ENCODE data around the gene ATXN7. TPM values are rescaled to one million over a fixed set of nuclear protein-coding genes. Genes with fewer than 3 reads are reported as not detected.

Gene ATXN7
- total RNA-seq, 2 experiments from 2014 or later, result 21.0 to 23.2 TPM

DNA sequence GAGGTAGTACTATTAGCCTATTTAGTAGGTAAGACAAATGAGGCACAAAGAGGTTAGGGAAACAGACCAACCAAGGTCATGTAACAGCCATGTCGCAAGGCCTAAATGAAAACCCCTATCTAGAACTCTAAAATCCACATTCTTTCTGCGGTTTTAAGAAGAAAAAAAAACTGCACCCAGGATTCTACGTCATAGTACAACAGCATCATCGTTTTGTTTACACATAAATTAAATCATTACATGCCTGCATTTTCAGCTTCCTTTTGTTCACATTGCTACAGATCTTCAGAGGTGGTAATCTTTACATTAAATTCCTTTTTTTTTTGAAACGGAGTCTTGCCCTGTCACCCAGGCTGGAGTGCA lies 160.2 kb downstream of the ATXN7 start:
- POLR2A ChIA-PET, result no interaction called here

DNA sequence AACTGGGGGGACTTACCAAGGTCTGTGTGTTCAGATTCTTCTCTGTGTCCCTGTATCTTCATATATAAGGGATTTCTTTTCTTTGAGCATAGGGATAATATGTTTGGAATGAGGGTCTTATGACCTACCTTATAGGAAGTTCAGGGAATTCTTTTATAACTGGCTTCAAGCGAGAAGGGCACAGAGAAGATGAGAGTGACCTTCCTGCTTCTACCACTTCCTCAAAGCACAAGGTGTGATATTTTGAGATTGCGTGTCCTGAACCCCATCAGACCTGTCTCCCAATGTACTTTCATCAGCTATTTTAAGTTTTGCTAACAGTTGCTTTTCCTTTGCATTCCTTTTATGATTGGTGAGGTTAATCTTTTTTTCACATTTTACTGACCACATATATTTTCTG lies 162.7 kb downstream of the ATXN7 start:
- CTCF ChIA-PET, result interaction anchor here (1.7 kb wide), 1 partner anchor 458 kb away, joined by 5 read pairs; no protein-coding TSS in a partner anchor
- POLR2A ChIA-PET, result no interaction called here

More for the DNA sequence above, 160.2 kb downstream of the ATXN7 start:
- CTCF ChIA-PET, result interaction anchor here (1.0 to 1.5 kb wide), 7 partner anchors 11 to 461 kb away, joined by 3 to 6 read pairs (median 3); no protein-coding TSS in a partner anchor

DNA sequence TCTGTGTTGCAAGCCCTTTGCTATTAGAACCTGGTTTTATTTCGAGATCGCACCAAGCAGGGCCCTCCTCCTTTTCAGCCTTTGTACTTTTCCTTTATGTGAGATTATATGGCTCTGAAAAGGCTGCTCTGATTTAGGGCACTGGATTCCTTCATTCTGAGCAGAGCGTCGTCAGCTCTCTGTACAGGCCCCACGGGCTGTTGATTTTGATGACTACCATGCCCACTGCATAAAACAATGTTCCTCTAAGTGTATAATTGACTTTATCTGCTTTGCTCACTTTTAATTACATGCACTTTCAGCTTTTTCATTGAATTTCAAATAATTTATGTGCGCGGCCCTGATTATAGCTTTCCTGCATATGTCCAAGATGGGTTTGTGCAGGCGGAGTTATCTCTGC lies 164.0 kb downstream of the ATXN7 start:
- CTCF ChIA-PET, result interaction anchor here (0.6 kb wide), 1 partner anchor 67 kb away, joined by 4 read pairs; no protein-coding TSS in a partner anchor
- POLR2A ChIA-PET, result no interaction called here

DNA sequence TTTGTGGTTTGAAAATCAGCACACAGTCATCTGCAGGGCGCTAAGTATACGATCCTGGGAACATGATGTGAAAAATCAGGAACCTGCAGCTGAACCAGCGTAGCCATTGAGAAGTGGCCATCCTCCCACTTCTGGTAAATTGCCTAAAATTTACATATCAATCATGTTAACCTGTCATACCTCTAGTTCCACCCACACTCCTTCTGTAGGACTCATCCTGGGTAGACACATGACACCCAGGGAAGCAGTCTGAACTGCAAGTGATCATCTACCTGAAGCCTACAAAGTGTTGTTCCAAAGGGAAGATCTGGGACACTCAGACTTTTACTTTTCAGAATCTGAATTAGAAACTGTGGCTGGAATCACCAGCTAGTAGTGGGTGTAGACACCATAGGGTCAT lies 165.1 kb downstream of the ATXN7 start:
- ChIA-PET CTCF (no interaction called here), POLR2A (no interaction called here)

DNA sequence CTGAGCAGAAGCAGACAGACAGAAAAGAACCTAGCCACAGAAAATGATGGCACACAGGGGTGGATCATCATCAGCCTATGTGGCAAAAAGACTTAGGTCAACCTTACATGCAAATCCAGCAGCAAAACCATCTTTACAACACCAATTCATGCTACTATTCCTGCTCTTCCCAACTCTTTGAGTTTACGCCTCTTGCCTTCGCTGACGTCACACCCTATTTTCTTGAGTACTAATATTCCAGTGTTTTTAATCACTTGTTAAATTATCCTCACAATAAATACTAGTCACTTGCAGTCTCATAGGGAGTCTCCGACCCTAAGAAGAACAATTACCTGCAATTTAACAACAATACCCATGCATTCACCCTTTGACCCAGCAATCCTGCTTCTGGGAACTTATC lies 165.6 kb downstream of the ATXN7 start:
- ChIA-PET CTCF (no interaction called here), POLR2A (no interaction called here)

DNA sequence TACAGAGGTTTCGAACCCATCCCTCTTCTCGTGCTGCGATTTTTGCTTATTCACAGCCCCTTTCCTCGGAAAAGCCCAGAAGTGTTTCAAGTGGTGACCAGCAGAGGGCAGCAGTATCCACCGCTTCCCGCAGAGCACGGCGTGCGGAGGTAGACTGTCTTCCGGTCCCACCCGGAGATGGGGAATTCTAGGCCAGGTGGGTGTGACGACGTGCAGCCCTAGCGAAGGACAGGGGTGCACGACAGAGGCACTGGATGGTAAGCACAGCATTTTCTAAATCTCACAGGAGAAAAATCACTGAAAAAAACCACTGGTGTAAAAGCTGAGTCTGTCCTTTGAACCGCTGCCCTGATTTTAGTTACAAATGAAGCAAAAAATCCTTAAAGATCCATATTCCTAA lies 167.1 kb downstream of the ATXN7 start:
- ChIA-PET POLR2A (no interaction called here), CTCF (interaction anchor here (0.7 to 2.0 kb wide), 8 partner anchors 8 to 454 kb away, joined by 3 to 13 read pairs (median 5); no protein-coding TSS in a partner anchor)

DNA sequence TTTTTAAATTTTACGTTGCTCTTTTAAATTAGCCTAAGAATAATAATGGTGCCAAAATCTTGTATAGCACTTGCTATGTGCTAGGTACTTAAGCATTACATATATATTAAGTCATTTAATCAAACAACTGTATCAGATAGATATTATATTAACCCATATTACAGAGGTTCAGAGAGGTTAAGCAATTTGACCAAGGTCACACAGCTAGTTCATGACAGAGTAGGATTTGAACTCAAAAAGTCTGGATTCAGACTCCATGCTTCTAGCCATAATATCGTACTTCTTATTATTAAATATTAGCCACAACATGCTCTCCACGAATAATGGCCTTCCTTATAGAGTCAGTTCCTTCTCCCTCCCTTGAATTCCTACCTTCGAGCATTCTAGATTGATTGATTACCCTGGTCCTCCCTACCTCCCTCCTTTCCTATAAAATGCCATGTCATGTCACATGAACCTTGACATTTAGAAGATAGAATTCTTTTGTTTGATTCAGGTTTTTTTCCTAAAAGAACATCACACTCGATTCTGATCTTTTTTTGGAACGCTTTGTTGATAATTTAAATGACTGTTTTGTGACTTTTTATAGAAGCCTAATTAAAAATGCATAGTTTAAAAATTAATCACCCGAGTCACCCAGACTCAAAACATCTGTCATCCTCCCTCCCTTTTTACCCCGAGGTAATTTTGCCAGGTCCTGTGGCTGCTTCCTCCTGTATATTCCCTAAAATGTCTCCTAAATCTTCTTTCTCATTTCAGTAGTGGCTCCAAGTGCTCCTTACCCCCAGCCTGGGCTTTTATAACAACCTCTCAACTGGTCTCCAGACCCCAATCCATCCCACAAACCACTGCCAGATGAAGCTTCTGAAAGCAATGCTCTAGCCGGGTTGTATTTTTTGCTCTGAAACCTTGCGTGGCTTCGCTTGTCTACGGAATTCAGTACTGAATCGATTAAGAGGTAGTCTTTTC lies 168.2 kb downstream of the ATXN7 start:
- POLR2A ChIA-PET, result no interaction called here
- CTCF ChIA-PET, result interaction anchor here (0.8 to 2.0 kb wide), 3 partner anchors 18 to 453 kb away, joined by 3 to 13 read pairs (median 4); no protein-coding TSS in a partner anchor

DNA sequence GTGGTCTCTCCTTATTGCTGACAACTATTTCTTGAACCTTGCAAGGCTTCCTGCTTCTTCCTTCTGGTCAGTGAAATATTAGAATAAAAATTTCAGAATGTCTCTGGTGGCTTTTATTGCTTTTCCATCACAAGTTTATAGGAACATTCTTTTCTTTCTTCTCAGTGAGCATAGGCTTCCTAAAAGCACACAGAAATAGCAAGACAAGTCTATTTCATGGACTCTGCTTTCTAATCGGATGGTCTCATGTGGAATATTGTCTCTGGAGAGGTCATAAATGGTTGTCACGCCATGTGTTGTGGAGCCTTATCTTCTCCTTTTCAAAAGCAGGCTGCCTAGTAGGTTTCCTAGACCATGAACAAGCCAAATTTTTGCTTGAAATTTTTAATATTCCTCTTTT lies 169.4 kb downstream of the ATXN7 start:
- ChIA-PET POLR2A (no interaction called here), CTCF (interaction anchor here (1.7 kb wide), 1 partner anchor 452 kb away, joined by 5 read pairs; no protein-coding TSS in a partner anchor)

DNA sequence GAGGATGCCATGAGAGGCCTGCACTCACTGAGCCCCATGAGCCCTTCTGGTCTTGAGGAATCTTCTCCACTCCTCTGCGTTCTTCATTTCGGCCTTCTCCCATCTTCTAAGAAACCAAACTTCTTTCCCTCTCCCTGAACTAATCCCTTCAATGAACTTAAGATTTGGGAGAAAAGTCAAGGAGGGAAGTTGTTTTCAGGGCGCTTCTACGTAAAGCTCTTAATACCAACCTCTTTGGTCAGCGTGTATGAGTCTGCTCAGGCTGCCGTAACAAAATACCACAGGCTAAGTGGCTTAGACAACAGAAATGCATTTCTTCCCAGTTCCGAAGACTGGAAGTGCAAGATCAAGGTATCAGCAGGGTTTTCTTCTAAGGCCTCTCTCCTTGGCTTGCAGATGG lies 173.4 kb downstream of the ATXN7 start:
- POLR2A ChIA-PET, result no interaction called here
- CTCF ChIA-PET, result no interaction called here

DNA sequence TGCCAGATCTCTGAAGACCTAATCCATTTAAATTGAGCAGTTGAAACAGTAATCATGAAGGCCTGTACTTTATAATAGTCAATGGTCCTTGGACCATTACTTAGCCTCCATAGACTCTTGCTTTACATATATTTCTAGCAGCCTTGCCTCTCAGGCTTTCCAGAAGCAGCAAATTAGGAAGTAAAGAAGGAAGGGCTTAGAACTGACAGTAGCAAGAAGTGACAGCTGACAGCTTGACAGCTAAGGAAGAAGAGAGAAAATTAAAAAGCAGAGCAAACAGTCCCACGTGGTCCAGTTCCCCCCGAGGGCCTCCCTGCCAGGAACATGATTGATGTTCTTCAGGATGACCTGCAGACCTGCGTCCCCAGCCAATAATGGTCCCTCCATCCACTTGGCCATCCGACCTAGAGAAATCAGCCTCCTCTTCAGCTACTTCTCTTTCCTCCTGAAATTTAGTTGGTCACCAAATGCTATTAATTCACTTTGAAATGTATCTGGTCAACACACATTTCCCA lies 174.6 kb downstream of the ATXN7 start:
- POLR2A ChIA-PET, result no interaction called here
- CTCF ChIA-PET, result no interaction called here

DNA sequence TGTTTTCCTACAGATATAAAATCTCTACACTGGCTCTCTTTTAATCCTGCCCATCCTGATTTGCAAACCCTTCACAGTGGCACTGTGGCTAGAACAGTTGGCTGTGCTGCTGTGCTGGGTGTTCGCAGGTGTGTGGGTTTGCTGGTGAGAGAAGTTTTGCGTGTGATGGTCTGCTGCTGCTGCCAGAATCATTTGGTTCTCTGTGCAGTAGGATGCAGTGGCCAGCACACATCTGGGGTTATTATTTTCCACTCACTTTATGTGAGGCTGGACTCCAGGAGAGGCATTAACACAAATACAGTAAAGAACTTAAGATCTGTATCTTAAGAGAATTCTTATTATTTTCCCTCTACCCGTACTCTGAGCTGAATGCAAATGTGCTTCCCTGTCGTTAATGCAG lies 175.7 kb downstream of the ATXN7 start:
- CTCF ChIA-PET, result interaction anchor here (0.7 to 1.3 kb wide), 2 partner anchors 9 to 445 kb away, joined by 3 read pairs; no protein-coding TSS in a partner anchor
- POLR2A ChIA-PET, result no interaction called here

DNA sequence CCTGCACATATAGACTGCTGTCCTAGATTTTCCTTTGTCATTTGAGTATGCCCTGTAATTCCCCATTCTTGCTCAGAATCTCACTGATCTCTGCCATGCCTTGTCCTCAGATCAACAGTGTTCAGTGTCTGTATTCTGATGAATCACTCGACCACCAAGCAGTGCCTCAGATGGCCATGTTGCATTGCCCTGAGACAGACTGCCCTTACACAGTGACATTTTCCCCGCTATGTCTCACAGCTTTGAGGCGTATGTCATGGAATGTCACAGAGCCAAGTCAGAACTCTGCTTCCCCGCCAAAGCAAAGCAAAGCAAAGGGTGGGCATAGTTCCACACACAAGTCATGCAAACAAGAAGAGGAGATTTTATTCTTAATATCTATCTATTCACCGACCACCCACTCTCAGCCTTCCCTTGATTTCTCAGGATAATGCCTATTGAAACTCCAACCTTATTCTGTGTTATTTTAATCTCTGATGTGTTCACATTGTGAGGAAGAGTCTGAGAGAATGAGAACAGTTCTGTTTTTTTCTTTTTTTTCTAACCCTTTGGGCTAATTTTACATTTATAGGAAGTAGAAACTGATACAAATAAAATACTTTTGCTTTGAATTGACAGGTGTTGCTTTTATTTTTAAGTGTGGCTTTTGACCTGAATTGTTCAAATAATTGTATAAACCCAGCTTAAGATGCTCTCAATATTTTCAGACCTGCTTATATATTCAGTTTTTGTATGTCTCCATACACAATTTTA lies 176.5 kb downstream of the ATXN7 start:
- CTCF ChIA-PET, result interaction anchor here (0.6 to 1.3 kb wide), 2 partner anchors 71 to 444 kb away, joined by 3 read pairs; no protein-coding TSS in a partner anchor
- POLR2A ChIA-PET, result no interaction called here

DNA sequence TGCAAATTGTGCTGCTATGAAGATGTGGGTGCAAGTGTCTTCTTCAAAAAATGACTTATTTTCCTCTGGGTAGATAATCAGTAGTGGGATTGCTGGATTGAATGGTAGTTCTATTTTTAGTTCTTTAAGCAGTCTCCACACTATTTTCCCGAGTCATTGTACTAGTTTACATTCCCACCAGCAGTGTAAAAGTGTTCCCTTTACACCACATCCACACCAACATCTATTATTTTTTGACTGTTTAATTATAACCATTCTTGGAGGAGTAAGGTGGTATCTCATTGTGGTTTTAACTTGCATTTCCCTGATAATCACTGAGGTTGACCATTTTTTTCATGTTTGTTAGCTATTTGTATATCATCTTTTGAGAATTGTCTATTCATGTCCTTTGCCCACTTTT lies 179.3 kb downstream of the ATXN7 start:
- CTCF ChIA-PET, result no interaction called here
- POLR2A ChIA-PET, result no interaction called here

DNA sequence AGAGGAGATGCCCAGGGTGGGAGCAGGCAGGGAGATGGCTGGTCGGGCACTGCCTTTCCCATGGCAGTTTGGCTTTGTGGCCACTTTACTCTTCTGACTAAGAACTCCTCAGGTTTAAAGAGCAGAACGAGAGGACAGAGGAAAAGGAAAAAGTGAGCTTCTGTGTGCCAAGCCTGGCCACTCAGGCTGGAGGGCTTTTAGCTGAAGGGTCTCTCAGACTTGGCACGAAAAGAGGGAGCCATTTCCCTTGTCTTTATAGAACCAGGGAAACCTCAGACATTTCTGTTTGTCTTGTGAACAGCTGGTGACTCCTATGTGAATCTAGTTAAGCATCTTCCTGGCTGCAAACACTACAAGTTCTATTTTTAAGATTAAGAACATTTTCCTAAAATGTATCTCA lies 182.9 kb downstream of the ATXN7 start:
- ChIA-PET POLR2A (no interaction called here), CTCF (no interaction called here)

DNA sequence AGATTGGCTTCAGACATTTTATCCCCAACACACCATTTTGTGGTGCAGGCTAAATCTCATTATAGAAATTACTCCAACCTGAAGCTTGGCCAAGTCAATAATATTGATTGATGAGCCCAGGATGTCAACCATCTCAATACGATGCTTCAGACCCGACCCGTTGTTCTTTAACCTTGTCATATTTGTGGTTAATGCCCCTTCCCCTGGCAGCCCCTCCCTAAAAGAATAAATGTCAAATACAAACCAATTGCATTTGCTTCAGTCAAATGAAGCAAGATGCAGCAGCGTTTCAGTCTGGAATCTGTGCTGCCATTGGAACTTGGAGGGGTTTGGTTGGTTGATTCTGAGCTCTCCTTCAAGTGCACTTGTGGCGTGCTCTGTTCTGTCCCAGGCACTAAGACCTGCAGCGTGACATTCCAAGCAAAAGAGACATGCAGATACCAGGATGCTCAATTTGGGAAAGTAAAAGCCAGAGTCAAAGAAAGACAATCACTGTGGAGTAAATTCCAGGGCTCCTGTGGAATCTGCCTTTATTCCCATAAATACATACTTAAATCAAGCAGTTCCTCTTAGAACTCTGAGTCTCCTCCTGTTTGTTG lies 183.4 kb downstream of the ATXN7 start:
- CTCF ChIA-PET, result no interaction called here
- POLR2A ChIA-PET, result no interaction called here

DNA sequence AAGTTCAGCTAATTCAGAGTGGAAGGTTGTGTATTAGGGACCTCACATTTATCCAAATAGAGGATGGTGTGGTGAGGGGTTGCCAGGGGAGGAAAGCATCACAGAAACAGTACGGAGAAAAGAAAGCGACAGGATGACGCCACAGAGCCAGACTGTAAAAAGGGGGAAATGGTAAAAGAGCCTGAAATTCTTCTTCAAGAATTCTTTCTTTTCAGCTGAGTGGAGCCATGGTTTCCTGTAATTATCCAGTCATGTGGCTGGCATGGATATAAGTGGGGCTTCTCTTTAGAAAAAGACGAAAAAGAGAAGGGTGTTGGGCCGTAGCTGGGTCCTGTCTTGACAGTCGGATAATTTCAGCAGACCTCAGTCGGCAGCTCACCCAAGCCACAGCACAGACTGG lies 184.1 kb downstream of the ATXN7 start:
- ChIA-PET POLR2A (no interaction called here), CTCF (no interaction called here)

DNA sequence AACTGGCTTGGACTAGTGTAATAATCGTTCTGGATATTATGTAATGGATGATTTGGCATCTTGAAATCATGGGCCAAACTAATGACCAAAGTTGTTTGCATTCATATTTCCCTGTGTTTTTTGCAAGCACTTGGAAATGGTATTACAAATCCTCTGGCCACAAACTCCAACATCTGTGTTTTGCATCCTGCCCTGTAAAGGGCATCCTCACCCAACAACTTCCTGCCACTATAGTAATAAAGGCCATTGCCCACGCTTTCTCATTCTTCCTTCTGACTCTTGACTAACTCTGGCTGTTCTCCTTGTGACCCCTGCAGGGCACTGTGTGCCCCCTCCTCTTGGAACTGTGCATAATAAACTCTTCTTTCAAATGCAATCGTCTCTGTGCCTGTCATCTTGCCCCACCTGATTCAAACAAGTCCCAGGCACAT lies 185.0 kb downstream of the ATXN7 start:
- POLR2A ChIA-PET, result no interaction called here
- CTCF ChIA-PET, result no interaction called here

DNA sequence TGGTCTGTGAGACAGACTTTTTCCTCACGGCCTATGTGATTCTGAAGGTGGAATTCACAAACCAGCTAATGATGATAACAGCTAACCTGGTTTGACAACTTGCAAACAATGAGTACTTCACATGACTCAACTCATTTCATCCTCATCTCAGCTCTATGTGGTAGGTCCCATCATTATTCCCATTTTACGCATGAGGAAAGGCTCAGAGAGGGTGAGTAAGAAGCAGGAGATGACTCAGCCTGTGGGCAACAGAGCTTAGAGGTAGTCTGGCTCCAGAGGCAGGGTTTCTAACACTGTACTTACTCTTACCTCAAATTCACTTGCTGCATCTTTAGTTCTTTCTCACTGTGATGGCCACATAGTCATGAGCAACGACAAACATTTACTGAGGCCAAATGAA lies 185.5 kb downstream of the ATXN7 start:
- CTCF ChIA-PET, result interaction anchor here (1.3 kb wide), 1 partner anchor 18 kb away, joined by 4 read pairs; no protein-coding TSS in a partner anchor
- POLR2A ChIA-PET, result no interaction called here

DNA sequence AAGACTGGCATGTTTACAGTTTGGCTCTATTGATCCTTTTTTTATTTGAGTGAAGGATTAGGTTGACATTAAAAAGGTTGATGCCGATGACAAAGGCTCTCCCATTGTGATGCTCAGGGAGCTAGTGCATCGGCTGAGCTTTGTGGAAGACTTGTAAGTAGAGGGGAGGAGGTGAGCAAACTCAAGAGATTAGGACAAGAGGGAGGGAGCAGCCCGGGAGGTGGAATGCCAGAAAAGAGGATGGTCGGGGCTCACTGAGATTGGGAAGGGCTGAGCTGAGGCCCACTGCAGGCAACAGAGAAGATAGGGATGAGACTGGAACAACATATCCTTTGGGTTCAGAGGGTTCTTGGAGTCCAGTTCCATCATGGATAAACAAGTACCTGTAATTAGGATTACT lies 186.2 kb downstream of the ATXN7 start:
- POLR2A ChIA-PET, result no interaction called here
- CTCF ChIA-PET, result interaction anchor here (1.3 kb wide), 1 partner anchor 19 kb away, joined by 4 read pairs; no protein-coding TSS in a partner anchor

All from activated CD8-positive, alpha-beta memory T cell treated with anti-CD3 and anti-CD28 coated beads for 36 hours (primary cell).